HG02840 (cell line): ENCODE data around the gene GRK3.
"Not testable (repeated sequence)": the region's sequence is repeated elsewhere in the genome, so short reads cannot be mapped to it uniquely, and the experiment has no call there.

Experiments used
- ATAC-seq: cut with Tn5 transposase; IDR thresholded peaks from one replicate; pipeline ENCODE4 v1.9.1; 2021; ENCODE audit warnings: mild to moderate bottlenecking, moderate library complexity, moderate number of reproducible peaks; ENCODE audit not compliant: unreplicated experiment, low FRiP score

Gene GRK3

DNA sequence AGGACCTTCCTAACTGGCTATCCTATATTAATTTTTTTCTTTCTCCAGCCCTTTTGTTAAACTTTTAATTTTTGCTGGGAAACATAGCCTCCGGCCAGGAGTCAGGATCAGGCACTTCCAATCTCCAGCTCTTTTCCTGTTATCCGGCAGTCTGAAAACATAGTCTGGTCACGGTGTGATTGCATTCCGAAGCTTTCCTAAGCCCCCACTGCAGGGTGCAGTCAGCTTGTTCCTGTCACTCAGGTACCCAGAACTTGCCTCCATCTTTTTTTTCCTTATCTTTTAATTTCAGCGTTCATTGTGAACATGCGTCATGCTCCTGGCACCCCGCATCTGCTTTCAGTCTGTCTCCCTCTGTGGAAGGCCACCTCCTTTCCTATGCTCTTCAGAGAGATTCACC is 59.4 kb downstream of the GRK3 start:
- ATAC-seq, result no peak

DNA sequence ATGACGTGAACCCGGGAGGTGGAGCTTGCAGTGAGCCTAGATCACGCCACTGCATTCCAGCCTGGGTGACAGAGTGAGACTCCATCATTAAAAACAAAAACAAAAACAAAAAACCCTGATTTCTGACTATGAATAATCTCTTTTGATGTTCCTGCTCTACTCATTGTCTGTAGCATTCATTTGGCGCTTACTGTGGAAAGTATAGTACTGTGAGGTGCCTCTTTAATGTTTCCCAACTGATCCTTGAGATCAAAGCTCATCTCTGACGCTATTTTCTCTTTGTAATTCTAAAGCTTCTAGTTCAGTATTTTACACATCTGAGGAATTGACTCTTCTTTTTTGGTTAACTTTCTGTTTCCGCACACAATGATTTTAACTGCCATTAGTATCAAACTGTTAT is 60.0 kb downstream of the GRK3 start:
- ATAC-seq, result no peak

DNA sequence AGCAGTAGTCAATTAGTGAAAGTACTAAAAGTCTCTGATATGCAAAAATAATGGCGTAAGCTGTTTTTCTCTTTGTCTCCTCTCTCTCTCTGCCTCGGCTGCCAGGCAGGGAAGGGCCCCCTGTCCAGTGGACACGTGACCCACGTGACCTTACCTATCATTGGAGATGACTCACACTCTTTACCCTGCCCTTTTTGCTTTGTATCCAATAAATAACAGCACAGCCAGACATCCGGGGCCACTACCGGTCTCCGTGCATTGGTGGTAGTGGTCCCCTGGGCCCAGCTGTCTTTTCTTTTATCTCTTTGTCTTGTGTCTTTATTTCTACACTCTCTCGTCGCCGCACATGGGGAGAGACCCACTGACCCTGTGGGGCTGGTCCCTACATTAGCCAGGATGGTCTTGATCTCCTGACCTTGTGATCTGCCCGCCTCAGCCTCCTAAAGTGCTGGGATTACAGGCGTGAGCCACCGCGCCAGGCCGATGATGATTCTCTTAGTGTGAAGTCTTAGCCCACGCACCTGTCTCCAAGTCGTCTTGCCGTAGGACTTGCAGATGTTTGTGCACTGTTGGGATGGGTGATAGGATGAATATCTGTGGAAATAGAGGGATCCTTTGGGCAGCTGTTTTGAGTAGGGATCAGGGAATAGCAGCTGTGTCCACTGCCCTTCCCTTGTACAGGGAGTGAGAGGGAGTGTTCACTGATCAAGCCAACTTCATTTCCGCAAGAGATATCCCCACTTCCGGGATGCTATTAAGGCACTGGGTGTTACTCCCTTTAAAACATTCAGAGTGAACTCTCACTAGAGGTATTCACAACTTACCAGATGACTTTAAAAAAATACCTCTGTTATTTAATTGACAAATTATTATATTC is 61.5 kb downstream of the GRK3 start:
- ATAC-seq, result not testable (repeated sequence)

DNA sequence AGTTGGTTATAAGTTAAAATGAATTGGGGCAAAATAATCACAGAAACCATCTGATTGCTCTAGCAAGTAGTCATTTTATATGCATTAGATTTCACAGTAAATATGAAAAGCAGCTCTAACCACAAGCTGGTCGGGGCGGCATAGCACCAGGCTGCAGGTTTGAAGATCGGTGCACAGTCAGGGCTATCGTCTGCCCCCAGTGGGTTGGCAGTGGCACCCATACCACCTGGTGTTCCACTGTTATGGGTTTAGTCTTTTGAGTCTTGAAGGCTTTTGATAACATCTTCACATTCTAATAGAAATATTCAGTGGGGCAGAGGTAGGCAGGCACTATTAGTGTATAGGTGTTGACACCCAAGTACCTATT is 62.1 kb downstream of the GRK3 start:
- no peak for ATAC-seq

DNA sequence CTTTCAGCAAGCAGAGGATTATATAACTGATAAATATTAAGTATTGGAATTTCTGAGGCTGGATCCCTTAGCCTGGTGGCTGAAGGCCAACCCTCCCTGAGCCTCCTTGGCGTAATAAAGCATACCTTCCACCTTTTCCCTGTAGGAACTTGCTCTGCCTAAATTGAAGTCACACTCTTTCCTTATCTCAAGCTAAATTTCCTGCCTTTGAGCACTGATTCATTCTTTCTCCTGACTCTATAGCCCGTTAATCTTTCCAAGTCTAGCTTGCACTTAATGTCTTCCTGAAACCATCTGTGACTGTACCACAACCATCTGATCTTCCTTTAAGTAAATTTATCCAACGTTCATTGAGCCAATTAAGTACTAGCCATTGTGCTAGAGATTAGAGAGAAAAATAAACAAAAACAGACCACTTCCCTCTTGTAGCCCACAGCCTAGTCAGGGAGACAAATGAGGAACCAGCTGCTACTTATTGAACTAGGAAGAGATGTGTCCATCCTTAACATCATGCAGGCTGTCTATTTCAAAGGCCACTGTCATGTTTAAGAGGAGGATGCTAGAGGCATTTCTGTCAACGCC is 62.9 kb downstream of the GRK3 start:
- no peak for ATAC-seq

DNA sequence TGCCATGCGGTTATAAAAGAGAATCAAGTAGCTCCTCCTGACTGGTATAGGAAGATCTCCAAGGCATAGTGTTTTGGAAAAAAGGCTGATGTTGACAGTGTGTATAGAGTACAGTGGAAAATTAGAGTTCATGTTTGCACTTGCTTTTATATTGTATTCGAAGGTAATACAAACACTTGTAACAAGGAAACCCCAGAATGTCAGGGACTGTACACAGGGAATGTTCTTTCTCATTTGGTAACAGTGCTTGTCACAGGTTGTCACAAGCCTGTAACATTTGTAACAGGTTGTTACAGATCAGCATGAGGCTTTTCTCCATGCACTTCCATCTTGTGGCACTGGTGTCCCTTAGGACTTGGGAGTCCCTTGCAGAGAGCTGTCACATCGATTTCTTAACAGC is 64.0 kb downstream of the GRK3 start:
- no peak for ATAC-seq

DNA sequence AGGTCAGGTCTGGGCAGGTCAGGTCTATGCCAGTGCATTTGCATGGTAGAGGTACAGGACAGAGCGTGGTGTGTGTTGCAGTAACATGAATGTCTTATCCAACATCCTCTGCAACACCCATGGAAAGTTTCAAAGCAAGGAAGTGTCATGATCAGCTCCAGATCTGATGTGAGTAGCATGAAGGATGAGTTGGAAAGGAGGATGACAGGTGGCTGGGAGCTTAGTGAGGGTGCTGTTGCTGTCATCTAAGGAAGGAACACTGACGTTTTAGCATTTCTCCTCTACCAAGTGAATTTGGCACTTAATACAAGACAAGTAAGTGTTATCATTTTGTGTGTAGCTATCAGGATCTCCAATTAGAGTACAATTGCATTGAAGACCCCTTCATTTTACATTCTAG is 65.1 kb downstream of the GRK3 start:
- no peak for ATAC-seq

DNA sequence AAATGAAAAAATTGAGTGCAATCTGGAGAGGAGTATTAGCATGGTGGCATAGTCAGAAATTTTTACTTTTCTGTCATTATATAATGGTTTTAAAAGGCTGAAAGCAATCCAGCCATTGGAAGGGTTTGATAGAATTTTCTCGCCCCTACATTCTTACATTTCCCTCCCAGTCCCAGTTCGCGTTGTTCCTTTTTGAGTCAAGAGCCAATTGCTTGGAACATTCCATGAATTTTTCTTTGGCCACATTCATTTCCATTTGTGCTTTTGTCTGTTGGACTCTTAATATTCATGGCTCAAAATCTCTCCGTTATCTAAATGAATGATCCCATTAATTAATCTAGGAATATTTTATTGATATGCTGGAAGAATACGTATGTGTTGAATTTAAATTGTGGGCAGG is 66.0 kb downstream of the GRK3 start:
- no peak for ATAC-seq

DNA sequence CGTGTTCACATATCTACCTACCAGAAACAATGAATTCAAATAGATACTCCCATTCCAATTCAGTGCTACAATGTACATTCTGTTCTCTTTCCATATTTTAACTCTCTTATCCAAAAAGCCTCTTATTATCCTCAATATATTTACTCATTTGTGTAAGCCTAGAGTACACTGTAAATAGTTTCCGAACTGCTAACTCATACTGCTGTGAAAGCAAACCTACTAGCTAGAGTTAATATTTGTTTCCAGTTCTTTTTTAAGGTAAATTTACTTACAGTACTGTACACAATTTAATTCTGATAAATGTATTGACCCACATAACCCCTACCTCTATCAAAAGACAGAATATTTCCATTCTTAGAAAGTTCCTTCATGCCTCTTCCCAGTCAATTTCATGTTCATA is 71.8 kb downstream of the GRK3 start:
- ATAC-seq, result no peak

DNA sequence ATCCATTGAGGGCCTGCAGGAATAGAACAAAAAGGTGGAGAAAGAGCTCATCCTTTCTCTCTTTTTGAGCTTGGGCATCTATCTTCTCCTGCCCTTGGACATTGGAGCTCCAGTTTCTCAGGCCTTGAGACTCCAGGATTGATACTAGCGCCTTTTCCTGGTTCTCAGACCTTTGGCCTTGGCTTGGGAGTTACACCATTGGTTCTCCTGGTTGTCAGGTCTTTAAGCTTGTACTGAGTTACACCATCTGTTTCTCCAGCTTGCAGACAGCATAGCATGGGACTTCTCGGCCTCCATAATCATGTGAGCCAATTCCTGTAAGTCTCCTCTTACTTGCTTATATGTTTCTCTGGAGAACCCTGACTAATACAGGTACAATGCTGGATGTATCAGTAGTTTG is 72.6 kb downstream of the GRK3 start:
- ATAC-seq, result no peak

DNA sequence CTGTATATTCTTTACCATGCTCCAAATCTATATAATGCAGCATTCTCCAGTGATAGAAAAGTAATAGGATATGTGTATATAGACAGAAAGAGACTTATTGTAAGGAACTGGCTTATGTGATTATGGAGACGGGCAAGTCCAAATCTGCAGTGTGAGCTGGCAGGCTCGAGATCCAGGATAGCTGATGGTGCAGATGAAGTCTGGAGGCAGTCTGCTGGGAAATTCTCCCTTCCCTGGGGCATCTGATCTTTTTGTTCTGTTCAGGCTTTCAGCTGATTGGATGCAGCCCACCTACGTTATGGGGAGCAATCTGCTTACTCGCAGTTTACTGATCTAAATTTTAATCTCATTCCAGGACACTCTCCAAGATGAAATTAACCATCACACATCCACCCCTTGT is 73.2 kb downstream of the GRK3 start:
- ATAC-seq, result no peak

DNA sequence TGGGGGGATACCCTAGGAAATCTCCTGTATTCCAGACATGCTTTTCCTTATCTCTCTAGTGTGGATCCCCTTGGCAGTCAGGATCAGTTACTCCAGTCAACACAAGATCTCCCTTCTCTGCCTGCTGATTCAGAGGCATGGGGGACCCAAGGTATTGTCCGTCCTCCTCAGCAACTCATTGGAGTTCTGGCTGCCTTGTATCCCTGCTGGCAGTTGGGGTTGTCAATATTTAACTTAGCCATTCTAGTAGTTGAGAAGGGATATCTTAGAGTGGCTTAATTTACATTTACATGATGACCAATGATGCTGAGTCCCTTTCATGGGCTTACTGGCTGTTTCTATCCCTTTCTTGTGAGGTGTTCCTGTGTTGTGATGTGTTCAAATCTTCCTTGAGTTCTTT is 74.2 kb downstream of the GRK3 start:
- ATAC-seq, result no peak

DNA sequence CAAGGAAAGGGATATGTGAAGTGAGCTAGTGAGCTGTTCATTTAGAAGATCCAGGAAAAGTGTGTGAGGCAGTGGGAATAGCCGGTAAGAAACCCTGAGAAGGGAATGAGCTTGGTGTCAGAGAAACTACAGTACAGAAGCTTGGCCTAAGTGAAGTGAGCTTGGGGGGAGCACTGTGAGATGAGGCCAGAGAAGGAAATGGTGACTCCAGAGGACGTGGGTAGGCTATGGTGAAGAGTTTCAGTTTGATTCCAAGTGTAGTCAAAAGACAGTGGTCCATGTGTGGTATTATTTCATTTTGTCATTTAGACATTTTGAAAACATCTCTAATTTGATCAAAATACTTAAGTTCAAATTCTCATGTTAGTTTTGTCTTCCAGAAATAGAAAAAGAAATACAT is 77.2 kb downstream of the GRK3 start:
- no peak for ATAC-seq

DNA sequence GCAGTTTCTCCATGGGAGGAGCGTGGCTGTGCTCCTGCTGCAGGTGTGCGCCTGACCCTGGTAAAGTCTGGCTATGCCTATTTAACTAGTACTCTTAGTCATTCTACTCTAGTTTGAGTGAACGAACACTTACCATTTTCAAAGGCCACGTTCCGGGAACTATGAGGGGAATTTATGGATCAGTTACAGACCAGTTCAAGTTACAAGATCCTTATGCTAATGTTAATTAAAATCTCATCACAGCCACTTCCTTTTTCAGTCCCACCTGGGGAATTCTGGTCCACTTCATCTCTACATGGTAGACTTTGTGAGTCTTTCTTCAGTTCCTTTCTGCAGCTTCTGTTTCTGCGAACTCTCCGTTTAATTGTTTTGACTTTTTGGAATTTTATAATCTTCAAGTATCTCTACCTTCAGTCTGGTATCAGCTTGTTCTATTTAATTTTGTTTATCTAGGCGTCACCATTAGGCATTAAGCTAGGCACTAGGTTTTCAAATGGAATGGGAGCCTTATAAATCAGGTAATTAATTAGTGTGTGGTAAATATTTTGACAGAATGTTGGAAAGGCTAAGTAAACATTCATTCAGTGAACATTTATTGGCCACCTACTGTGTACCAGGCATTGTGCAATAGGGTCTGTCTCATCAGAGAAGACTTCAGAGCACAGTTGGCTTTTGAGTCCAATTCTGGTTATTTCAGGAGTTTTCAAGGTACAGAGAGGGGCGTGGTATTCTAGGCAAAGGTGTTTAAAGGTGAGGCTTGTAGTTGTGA is 78.9 kb downstream of the GRK3 start:
- no peak for ATAC-seq

DNA sequence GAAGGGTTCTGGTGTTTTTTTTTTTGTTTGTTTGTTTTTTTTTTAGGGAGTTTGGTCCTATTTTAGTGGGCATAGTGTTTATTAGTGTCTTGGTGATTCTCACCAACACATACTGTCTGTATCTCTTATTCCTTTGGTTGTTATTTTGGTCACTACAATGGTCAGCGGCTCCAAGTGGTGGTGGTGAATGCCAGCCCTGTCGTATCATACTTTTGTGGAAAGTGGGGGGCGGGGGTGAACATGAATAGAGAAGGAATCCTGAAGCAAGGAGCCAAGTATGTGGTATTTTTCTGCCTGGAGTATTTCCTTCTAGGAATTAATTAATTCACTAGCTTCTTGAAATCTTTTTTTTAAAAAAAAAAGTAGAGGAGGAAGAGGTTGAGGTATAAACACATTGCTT is 79.6 kb downstream of the GRK3 start:
- no peak for ATAC-seq

DNA sequence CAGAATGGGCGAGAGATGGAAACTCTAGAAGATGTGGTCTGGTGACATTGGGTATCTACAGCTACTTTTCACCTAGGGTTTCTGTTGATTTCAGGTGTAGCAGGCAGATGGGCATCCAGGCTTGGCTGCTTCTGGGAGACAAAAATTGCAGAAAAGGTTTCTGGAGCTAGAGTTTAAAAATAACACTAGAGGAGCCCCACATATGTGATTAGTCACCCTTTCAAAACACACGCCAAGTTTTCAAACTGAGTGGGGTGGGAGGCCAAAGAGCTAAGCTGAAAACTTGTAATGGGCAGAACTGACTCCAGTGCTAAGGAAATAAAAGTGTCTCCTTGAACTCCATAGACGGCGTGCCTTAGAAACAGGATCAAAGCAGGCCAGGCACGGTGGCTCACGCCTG is 80.8 kb downstream of the GRK3 start:
- no peak for ATAC-seq

DNA sequence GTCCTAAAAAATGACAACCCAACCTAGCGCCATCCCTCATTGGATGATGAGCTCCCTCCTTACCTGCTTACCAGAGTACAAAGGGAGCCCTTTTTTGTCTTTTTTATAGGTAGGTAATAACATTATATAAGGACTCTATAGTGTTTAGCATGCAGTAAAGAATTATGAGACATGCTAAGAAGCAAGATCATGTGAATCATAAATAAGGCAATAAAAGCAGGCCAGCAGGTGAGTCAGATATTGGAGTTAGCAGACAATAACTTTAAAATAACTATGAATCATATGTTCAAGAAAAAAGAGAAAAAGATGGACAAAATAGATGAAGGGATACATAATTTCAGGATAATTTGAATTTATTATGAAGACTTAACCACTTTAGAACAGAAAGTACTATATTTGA is 81.5 kb downstream of the GRK3 start:
- no peak for ATAC-seq

DNA sequence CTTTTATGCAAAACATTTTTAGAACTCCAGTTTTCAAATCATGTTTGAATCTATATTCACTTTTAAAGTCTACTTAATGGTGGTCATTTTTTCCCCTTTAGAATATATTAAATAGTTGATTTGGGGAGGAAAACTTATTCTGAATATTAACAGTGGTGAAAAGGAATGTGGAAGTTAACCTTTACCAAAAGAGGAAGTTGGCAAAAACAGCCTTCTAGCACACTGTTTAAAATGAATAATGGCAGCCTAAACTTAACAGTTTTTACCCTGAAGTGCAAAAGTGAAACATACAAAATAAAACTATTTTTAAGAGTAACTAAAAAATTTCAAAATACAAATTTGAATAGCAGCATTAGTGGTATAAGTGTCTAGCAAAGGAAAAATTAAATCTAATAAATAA is 86.4 kb downstream of the GRK3 start:
- ATAC-seq, result no peak

DNA sequence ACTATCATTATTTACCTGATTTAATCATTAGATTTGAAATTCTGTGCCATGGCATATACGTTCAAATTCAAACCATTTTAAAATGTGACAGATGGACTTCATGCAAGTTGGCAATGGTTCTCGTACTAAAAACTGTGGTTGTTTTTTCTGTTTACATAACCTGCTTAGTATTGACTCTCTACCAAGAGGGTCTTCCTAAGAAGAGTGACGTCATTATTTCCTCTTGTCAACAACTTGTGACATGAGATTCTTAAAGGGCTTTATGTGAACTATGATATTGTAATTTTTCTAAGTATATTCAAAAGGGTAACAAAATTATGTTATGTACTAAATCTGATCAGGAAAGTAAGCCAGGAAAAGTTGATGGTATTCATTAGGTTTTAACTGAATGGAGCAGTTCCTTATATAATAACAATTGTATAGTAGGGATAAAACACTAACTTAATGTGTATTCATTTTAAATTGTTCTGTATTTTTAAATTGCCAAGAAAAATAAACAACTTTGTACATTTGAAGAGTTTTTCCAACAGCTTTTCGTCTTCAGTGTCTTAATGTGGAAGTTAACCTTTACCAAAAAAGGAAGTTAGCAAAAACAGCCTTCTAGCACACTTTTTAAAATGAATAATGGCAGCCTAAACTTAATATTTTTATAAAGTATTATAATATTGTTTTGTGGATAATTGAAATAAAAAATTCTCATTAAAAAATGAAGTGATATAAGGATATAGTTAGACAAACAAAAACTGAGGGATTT is 87.0 kb downstream of the GRK3 start:
- no peak for ATAC-seq

DNA sequence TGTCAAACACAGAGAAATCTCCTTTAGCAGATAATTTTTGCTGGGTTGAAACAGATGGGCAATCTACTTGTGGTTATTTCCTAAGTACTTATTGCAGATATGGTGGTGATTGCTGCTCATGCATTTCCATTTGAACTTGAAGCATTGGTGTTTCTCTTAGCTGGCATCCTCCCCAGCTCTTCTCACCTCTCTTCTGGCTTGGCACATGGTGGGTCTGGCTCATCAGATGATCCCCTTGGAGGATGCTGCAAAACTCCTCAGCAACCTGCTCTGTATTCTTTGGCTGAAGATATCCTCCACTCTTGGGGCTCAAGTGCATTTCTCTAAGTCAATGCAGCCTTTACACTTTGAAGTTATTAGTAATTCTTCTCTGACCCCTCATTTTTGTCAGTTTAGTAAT is 90.2 kb downstream of the GRK3 start:
- ATAC-seq, result no peak

DNA sequence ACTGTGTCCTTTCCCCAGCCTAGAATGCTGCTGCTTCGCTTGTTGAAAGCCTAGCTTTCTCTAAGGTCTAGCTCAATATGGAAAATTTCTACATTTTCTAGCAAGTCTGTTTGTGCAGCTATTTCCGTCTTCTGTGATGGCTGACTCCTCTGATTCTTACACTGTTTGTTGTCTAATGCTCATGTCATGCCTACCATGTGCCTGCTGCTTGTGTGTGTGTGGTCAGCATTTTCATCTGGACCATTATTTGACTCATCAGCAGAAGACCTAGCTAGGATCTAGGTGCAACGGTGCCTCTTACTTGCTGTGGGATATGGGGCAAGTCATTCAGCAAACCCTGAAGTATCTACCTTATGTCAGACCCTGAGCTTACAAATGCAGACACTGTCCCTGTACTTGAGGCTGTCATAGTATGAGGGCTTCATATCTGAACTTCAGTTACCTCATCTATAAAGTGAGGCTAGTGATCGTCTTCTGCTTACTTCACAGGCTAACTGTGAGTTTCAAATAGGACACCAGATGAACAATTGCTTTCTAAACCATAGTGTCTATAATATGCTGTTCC is 91.0 kb downstream of the GRK3 start:
- no peak for ATAC-seq
